Stomach (tissue), 4 donors: ENCODE data around the gene CFAP61.

Source experiments
- CTCF ChIP-seq, 7 experiments: fragments of 450-650 bp in 4 of 7; fragments of 200-600 bp in 3 of 7; sonication (generic) in 3 of 7; IDR thresholded peaks; one replicate each; pipeline ENCODE4 v1.5.1; 2016 to 2019; ENCODE audit warnings: antibody characterized with exemption in 7 of 7, control low read depth in 2 of 7, mild to moderate bottlenecking in 1 of 7
- POLR2AphosphoS5 ChIP-seq, 3 donors: sonication (generic); formaldehyde crosslinking; IDR thresholded peaks; one replicate each; pipeline ENCODE4 v1.6.1; 2016; ENCODE audit warnings: antibody characterized with exemption in 3 of 3

GRCh38 chr20:20363799-20364592 lies 311.7 kb downstream of the CFAP61 start:
- TF ChIP-seq CTCF (IDR thresholded peaks at IDR 0.05) (no peak), POLR2AphosphoS5 (IDR thresholded peaks at IDR 0.05) (no peak)
